Measurements from ENCODE around the gene HMCES.
A peak's percentile ranks its signal among the peaks of the same experiment; 100 is the strongest.

The HMCES gene

DNA sequence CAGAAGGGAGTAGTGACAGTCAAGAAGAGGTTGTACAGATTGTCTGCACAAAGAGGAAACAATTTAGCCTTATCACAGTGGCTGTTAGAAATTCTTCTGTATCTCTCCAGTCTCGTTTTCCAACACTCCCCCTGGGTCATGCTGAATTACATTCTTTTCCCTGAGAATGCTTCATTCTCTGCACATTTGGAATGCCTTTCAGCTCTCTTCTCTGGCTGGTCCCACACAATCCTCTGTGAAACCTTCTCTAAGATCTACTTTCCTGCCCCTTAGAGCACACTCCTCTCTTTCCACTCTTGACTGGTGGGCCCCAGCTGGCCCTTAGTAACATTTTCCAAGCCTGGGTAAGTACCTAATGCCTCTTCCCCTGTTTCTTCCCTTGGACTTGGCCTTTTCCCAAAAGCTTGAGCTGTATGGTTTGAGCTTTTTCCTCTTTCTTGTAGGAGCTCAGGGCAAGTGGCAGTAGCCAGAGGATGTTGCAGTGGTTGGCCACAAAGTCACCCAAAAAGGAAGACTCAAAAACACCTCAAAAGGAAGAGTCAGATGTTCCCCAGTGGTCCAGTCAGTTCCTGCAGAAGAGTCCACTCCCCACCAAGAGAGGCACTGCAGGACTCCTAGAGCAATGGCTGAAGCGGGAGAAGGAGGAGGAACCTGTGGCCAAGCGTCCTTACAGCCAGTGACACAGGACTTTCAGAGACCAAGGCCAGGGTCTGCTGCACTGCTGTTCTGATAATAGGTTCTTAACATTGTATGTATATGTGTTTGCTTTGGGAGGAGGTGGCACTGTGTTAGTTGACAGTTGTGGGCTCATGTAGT is 25.7 kb downstream of the HMCES start:
- DNase-seq (ENCODE audit: low read depth): no peak

DNA sequence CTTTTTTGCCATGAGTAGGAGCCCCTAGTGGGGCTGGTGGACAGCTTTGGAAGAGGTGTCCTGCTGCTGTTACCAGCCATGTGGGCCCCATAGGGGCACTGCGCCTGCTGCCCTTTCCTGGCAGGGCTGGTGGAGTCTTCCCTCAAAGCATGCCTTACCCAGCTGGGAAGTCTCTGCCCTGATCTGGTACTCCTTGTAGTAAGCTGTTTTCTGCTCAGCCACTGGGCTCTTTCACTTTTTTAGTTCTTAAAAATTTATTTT is 26.2 kb downstream of the HMCES start:
- DNase-seq (ENCODE audit: low read depth): no peak

- DNase-seq (ENCODE audit: low read depth): no peak
Measured at GRCh38 chr3:129305592-129306091, 27.0 kb downstream of the HMCES start.

DNA sequence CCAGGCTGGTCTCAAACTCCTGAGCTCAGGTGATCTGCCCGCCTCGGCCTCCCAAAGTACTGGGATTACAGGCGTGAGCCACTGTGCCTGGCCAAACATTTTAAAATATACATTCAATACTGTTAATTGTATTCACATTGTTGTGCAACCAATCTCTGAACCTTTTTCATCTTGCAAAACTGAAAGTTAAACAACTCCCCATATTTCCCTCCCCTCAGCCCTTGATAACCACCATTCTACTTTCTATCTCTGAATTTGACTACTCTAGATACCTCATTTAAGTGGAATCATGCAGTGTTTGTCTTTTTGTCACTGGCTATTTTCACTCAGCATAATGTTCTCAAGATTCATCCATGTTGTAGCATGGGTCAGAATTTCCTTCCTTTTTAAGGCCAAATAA is 30.0 kb downstream of the HMCES start:
- DNase-seq (ENCODE audit: low read depth): no peak

- no peak for DNase-seq (ENCODE audit: low read depth)
Measured at GRCh38 chr3:129310111-129311011, 31.7 kb downstream of the HMCES start.

- no peak for DNase-seq (ENCODE audit: low read depth)
Measured at GRCh38 chr3:129311054-129311902, 32.6 kb downstream of the HMCES start.

DNA sequence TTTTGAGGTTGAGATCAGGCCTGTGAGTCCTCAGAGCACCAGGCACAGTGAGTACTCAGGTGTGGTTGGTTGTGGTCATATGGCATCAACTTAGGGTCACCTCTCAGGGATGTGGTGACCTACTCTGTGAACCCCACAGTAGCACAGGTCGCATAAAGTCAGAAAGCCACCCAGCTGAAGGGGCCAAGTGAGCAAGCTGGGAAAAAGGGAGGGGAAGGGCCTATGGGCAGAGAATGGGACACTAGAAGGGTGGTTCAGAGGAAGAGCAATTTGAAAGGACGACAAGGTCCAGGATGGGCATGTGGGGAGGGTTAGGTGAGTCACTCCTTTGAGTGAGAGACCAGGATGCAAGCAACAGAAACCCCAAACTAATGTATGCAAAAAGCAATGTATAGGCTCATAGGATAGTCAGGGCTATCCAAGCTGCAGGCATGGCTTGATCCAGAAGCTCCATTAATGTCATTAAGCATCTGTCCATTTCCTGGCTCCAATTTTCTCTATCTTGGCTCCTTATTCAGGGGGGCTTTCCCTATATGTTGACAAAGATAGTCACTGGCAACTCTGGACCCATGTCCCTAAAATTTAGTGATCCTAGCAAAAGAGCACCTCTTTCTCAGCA is 33.5 kb downstream of the HMCES start:
- no peak for DNase-seq (ENCODE audit: low read depth)

DNA sequence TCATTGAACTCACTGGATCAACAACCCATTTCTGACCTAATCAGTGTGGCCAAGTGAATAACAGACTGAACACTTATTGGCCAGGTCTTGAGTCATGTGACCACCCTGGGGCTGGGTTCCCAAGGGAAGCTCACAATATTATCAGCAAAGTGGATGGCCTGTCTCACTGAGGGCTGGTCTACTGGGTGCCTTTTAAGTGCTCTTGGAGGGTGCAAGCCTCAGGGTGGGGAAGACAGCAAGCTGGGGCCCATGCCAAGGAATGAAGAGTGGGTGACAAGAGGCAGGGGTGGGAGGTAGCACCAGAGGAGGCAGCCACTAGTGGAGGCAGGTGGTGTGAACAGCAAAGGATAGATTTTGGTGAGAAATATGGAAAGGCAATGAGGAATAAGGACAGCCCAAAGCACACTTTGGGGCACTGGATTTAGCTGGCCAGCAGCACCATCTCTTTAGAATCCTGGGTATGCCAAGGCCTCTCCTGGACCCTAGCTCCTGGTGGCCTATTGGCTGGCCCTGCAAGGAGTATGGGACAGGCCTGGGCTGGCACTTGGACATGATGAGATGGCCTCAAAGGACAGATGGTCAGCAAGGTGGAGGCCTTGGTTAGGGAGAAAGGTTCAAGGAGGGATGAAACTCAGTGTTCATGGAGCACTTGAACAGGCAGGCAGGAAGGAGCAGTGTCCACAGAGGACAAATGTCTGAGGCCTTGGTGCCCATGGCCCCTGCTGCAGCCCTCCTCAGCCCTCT is 34.2 kb downstream of the HMCES start:
- DNase-seq (ENCODE audit: low read depth): no peak

GRCh38 chr3:129313415-129313664 is 34.7 kb downstream of the HMCES start:
- no peak for DNase-seq (ENCODE audit: low read depth)

DNA sequence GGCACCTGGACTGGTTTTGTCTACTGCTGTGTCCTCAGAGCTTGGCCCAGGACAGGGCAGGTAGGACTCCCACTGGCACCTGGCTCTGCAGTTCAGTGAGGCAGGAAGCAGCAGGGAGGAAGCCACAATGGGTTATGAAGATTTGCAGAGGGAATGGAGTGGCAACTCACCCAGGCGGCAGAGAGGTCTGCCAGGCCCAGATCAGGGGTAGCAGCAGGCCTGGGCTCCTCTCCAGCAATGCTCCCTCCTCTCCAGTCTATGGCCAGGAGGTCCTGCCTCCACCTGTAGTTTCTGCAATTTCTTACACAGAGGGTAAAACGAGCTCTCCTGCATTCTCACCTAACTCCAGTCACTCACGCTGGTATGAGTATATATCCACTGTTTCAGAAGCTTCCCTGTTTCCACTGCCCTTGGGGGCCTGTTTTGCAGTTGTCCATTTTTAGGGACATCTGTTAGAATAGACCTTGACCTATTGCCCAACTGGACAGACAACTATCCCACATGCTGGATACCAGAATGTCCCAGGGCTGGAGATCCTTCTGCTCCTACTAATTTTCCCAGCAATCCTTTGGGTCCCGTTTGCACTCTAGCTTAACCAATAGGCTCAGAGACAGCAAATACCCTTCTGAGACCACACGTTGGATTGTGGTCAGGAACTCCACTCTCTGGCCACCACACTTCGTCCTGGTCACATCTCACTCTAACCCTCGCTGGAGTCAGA is 35.2 kb downstream of the HMCES start:
- DNase-seq (ENCODE audit: low read depth): no peak

- DNase-seq (ENCODE audit: low read depth): peak; percentile 31
Measured at GRCh38 chr3:129314386-129315222, 35.9 kb downstream of the HMCES start.

- DNase-seq (ENCODE audit: low read depth): no peak
Measured at GRCh38 chr3:129315223-129315997, 36.7 kb downstream of the HMCES start.

GRCh38 chr3:129315998-129316247 is 37.3 kb downstream of the HMCES start:
- no peak for DNase-seq (ENCODE audit: low read depth)

DNA sequence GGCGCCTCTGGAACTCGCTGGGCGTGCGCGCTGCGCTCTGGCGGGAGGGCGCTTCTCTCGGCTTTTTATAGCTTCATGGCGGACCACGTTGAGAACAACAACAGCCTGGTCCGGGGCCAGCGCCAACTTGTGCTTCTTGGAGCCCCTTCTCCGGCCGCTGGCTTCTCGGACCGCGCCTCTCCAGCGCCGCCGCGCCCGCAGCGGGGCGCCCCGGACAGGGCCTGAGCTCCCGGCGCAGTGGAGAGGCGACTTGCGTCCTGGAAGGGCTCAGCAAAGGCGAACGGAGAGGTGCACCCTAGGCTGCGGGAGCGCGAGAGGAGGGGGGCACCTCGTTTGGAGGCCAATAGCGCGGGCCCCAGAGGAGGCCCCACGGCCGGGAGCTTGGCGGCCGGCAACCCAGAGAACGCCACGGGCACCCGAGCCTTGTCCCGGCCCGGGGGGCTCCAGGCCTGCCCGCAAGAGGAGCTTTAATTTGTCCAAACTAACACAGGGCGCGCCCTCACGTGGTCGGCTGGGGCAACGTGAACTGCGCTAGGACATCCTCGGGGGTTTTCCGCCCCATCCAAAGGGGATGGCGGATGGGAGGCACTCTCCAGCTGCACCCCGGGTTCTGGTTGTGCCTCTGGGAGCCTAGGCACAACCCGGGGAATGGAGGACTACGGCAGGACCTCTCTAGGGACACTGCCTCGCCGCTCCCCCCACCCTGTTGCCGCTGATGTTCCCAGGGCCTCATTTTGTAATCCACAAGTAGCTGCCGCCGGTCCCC is 37.8 kb downstream of the HMCES start:
- DNase-seq (ENCODE audit: low read depth): peak; percentile 65

GRCh38 chr3:129317014-129317771 is 38.5 kb downstream of the HMCES start:
- DNase-seq (ENCODE audit: low read depth): no peak

- no peak for DNase-seq (ENCODE audit: low read depth)
Measured at GRCh38 chr3:129317848-129318247, 39.2 kb downstream of the HMCES start.

GRCh38 chr3:129318921-129319320 is 40.3 kb downstream of the HMCES start:
- no peak for DNase-seq (ENCODE audit: low read depth)

DNA sequence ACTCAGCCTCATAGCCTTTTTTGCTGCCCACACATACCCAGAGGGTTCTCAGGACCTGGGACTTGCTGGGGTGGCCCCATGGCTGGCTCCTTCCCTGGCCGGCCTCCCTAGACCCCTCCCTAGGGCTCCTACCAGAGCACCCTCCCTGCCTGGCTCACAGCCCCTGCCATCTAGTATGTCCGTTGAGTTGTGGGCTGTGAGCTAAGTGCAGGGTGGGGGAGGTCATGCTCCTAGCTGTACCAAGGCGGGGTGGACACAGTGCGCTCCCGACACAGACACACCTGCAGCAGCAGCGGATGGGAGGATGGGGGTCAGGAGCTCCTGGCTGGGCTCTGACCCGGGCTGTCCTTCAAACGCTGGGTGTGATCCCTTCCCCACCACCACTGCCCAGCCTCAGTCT is 41.6 kb downstream of the HMCES start:
- DNase-seq (ENCODE audit: low read depth): no peak

Measured in T-helper 22 cell (primary cell).